Measurements from ENCODE around the gene CDK5.

DNA sequence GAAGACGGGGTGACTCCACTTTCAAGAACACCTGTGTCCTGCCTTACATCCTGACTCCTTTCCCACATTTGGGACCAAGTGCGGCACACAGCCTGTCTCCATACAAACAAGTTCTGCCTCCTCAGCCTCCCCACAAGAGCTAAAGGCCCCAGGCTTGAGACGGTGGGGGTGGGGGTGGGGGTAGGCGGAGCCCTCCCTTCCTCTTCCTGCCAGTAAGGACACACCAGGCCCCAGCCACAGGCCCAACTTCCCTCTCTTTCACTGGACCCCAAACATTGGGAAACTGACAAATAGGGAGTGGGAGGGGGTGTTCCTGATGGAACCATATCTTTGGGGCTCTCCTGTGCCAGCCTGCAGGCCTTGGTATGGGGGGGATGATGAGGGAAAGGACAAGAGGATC lies 4.6 kb downstream of the CDK5 start:
- TF ChIP-seq, protein P1, sequence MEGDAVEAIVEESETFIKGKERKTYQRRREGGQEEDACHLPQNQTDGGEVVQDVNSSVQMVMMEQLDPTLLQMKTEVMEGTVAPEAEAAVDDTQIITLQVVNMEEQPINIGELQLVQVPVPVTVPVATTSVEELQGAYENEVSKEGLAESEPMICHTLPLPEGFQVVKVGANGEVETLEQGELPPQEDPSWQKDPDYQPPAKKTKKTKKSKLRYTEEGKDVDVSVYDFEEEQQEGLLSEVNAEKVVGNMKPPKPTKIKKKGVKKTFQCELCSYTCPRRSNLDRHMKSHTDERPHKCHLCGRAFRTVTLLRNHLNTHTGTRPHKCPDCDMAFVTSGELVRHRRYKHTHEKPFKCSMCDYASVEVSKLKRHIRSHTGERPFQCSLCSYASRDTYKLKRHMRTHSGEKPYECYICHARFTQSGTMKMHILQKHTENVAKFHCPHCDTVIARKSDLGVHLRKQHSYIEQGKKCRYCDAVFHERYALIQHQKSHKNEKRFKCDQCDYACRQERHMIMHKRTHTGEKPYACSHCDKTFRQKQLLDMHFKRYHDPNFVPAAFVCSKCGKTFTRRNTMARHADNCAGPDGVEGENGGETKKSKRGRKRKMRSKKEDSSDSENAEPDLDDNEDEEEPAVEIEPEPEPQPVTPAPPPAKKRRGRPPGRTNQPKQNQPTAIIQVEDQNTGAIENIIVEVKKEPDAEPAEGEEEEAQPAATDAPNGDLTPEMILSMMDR (IDR thresholded peaks at IDR 0.05; ENCODE audit: low read length): no peak
- no peak for TF ChIP-seq EZH2 (IDR thresholded peaks at IDR 0.05; ENCODE audit: borderline replicate concordance, low read length)
